Lower leg skin (tissue), 4 donors: ENCODE measurements around the gene RCL1. TPM values are rescaled to one million over a fixed set of nuclear protein-coding genes. Genes with fewer than 3 reads are reported as not detected.

Experiments used
- DNase-seq, 2 donors: peaks; one replicate each; pipeline ENCODE4 v3.0.0-alpha.2; 2019; ENCODE audit warnings: low spot score in 2 of 2
- H3K4me3 ChIP-seq: fragments of 200-600 bp; sonication (generic); 2 replicates; pipeline ENCODE4 v1.5.1; 2017; ENCODE audit warnings: mild to moderate bottlenecking, low read depth; ENCODE audit not compliant: poor library complexity, severe bottlenecking
- POLR2A ChIP-seq, 2 donors: fragments of 450-650 bp; IDR thresholded peaks; one replicate each; pipeline ENCODE4 v1.6.1; 2016 to 2017; ENCODE audit warnings: antibody characterized with exemption in 2 of 2, mild to moderate bottlenecking in 1 of 2, moderate library complexity in 1 of 2
- WGBS, 2 donors: methylation state at CpG; one replicate each; pipeline ENCODE4 v1.1.5; 2018; 5-methylcytosine and 5-hydroxymethylcytosine counted together
- intact Hi-C: fragments of 100-400 bp; cut with DNase I; formaldehyde crosslinking; loops from one replicate; pipeline ENCODE4 v1.15.0; 2023; ENCODE audit warnings: low total_unique reads
- total RNA-seq, 4 donors: library from RNA; depleted of rRNA; stranded (reverse); fragments of >200 nt; gene quantifications; one replicate each; pipeline ENCODE4 v1.1.0, GENCODE V29; 2016
- TF ChIP-seq, protein P1 (sequence below), 3 donors: fragments of 450-650 bp; IDR thresholded peaks; one replicate each; pipeline ENCODE4 v1.5.1; 2016; ENCODE audit warnings: antibody characterized with exemption in 3 of 3, mild to moderate bottlenecking in 3 of 3, moderate library complexity in 2 of 3

Gene RCL1
- total RNA-seq, 4 donors from 2014 or later: 30.8 to 54.8 (median 38.4) TPM

DNA sequence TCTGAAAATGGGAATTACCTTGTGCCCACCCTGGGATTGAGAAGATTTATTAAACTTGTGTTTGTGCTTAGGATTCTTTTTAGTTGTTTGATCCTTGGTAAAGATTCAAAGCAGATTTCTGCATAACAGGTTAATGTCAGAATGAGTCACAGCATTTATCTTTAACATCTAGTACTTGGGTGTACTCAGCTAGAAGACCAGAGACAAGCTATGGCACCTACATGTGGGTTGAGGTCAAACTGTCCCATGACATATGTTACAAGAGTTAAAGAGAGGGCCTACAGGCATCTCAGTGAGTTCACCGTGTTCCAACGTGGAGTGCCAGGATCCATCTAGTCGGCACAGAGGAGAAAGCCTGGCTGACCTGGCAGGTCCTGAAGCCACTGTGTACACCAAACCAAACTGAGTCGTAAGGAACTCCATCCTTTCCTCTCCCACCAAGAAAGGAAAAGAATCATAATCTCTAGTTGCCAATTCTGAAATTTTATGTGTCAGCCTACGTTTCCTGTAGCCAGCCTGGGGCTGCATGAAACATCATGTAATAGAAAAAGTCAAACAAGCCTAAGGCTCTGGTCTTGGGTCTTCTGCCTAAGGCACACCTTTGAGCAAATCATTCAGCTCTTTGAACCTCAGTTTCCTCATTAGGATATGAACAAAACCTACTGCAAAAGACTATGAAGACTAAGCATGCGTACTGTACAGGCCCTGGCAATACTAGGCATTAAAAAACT, 73.7 kb downstream of the RCL1 start:
- WGBS, 2 donors: 65 to 78% methylated on average over 6 of the region's 6 CpGs
- intact Hi-C loops: no loop called here

DNA sequence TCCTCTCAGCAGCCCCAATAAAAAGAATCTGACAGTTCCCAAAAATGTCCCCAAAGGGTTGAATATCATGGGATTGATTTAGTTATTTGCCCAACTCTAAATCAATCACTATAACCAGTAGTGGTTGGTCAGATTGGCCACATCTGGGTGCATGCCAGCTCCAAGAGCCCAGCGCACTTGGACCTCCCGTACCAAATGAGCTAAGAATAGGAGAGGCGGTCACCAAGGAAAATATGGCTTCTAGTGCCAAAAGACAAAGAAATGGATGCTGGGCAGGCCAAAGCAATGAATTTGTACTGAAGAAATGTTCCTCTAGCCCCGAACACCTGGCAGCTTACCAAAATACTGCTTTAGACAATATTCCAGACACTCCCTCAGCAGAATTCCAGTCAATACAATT, 80.3 kb downstream of the RCL1 start:
- WGBS, 2 donors: 81 to 93% methylated on average over 4 of the region's 4 CpGs
- H3K4me3 ChIP-seq: no peak overlapping the region
- TF ChIP-seq, protein P1, sequence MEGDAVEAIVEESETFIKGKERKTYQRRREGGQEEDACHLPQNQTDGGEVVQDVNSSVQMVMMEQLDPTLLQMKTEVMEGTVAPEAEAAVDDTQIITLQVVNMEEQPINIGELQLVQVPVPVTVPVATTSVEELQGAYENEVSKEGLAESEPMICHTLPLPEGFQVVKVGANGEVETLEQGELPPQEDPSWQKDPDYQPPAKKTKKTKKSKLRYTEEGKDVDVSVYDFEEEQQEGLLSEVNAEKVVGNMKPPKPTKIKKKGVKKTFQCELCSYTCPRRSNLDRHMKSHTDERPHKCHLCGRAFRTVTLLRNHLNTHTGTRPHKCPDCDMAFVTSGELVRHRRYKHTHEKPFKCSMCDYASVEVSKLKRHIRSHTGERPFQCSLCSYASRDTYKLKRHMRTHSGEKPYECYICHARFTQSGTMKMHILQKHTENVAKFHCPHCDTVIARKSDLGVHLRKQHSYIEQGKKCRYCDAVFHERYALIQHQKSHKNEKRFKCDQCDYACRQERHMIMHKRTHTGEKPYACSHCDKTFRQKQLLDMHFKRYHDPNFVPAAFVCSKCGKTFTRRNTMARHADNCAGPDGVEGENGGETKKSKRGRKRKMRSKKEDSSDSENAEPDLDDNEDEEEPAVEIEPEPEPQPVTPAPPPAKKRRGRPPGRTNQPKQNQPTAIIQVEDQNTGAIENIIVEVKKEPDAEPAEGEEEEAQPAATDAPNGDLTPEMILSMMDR (IDR thresholded peaks at IDR 0.05): no peak
- TF ChIP-seq POLR2A (IDR thresholded peaks at IDR 0.05): no peak
- intact Hi-C loops: no loop called here
- no peak for DNase-seq

More for the DNA sequence above, 73.7 kb downstream of the RCL1 start:
- DNase-seq: no peak
- TF ChIP-seq POLR2A (IDR thresholded peaks at IDR 0.05): no peak
- TF ChIP-seq, protein P1 (IDR thresholded peaks at IDR 0.05): no peak
- H3K4me3 ChIP-seq: no peak overlapping the region

DNA sequence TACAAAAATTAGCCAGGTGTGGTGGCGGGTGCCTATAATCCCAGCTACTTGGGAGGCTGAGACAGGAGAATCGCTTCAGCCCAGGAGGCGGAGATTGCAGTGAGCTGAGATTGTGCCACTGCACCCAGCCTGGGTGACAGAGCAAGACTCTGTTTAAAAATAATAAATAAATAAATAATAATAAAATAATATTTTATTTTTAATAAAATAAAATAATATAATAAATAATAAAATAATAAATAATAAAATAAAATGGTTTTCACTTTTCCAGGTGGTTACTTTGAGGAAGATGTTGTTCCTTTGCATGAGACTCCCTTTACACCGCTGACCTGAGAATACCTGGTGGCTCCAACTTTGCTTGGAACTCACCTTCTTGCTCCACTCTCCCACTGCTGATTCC, 82.8 kb downstream of the RCL1 start:
- H3K4me3 ChIP-seq: no peak overlapping the region
- intact Hi-C loops: no loop called here
- DNase-seq: no peak
- WGBS, 2 donors: 93 to 95% methylated on average over 4 of the region's 4 CpGs
- no peak for TF ChIP-seq POLR2A (IDR thresholded peaks at IDR 0.05)
- TF ChIP-seq, protein P1 (IDR thresholded peaks at IDR 0.05): no peak

DNA sequence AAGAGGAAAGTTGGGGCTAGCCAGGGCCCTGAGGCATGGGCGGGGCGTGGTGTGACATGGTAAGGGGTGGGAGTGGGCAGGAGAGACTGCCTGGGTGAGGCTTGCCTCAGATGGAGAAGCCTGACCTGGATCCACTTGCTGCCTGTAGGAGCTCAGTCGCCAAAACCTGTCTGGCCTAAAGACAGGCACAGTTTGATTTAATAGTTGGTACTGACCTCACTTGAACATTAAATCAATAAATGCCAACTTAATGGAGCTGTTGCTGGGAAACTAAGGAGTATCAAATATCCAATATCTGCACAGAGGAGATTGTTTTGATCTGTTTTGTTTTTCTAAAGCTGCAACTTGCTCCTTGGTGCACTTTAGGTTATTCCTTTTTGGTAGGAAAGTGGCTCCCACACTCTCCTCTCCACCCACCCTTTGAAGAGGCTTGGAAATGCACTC, 86.4 kb downstream of the RCL1 start:
- no peak for DNase-seq
- H3K4me3 ChIP-seq: no peak overlapping the region
- TF ChIP-seq, protein P1 (IDR thresholded peaks at IDR 0.05): no peak
- no peak for TF ChIP-seq POLR2A (IDR thresholded peaks at IDR 0.05)
- WGBS, 2 donors: 75 to 76% methylated on average over 3 of the region's 3 CpGs
- intact Hi-C loops: no loop called here

DNA sequence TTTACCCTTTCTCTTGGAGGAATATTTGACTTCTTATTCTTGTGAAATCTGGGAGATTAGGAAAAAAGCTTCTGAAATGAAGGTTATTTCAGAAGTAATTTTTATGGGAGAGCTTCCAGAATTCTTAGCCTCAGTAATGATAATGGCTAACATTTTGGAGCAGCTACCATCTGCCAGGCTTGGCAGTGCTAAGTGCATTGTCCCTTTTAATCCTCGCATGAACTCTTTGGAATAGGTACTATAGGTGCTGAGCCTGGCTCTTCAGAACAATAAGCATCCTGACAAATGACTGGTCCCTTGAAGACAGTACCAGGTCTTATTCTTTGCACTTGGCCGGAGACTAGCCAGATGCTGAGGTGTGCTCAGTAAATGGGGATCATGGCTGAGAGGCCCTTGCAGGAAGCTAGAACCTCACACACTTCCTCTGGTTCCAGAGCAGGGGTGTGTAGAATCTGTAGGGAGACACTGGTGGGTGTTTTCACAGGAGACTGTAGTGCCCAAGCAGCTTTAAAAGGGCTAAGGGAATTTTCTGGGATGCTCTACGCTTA, 90.7 kb downstream of the RCL1 start:
- no peak for DNase-seq
- TF ChIP-seq POLR2A (IDR thresholded peaks at IDR 0.05): no peak
- TF ChIP-seq, protein P1 (IDR thresholded peaks at IDR 0.05): no peak
- 96 to 100% methylated on average over 3 of the region's 3 CpGs for WGBS, 2 donors
- intact Hi-C loops: no loop called here
- H3K4me3 ChIP-seq: no peak overlapping the region
